ENCODE data around the gene KRT40. TPM values are rescaled to one million over a fixed set of nuclear protein-coding genes. Genes with fewer than 3 reads are reported as not detected.

KRT40 gene
- total RNA-seq, 1 experiment from 2014 or later: not detected

DNA sequence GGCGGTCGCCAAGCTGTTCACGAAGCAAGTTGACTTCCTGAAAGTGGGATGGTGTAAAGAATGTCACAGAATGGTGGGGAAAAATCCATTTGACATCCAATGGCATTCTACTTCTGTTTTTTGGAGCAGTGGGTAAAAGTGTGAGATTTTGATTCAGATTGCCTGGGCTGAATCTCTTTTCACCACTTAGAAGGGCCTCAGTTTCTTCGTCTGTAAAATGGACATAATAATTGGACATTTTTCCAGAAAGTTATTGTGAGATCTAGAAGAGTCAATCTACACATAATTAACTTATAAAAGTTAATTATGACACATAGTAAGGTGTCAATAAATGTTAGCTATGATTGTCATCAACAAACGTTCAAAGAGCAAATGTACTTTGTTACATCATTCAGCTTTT lies 3.0 kb downstream of the KRT40 start:
- CTCF ChIA-PET: no interaction called here
- TF ChIP-seq CTCF (IDR thresholded peaks at IDR 0.05): no peak
- TF ChIP-seq REST (IDR thresholded peaks at IDR 0.05; ENCODE audit: insufficient read depth in 1 of 2, low read depth in 2 of 2, low read length in 1 of 2): no peak
- TF ChIP-seq SIN3A (IDR thresholded peaks at IDR 0.05; ENCODE audit: borderline replicate concordance, insufficient read depth, low read depth, low read length): no peak
- TF ChIP-seq TCF7L2 (IDR thresholded peaks at IDR 0.05; ENCODE audit: low read depth, low read length): no peak
- TF ChIP-seq POLR2AphosphoS5 (IDR thresholded peaks at IDR 0.05; ENCODE audit: low read depth, low read length): no peak
- Histone ChIP-seq H3K4me1 (ENCODE audit: control insufficient read depth, insufficient read depth, low read length) (no peaks in the 10 kb centered on the region), H3K27ac (ENCODE audit: low read length) (no peak overlapping the region), H3K36me3 (ENCODE audit: control insufficient read depth, insufficient read depth, low read length) (no peaks in the 10 kb centered on the region), H3K9me3 (ENCODE audit: control insufficient read depth, insufficient read depth, low read depth, low read length) (no peaks in the 10 kb centered on the region), H3K27me3 (ENCODE audit: control insufficient read depth, insufficient read depth, low read length) (0 out of 2 replicates have a peak, but pooled peaks cover 4% of the 10 kb centered on the region), H3K4me3 (ENCODE audit: low read depth in 2 of 2, low read length in 2 of 2) (no peak overlapping the region)
- in situ Hi-C loops (cut with HindIII; ENCODE audit: low pct_unique_long_range_greater_than_20kb, low sequenced_read_pairs): no loop called here
- POLR2A ChIA-PET: no interaction called here
- no peak for DNase-seq (ENCODE audit: low read depth, low spot score)
- ATAC-seq: no peak
- BruUV-seq (replicated peaks): no TSS peak
- intact Hi-C loops (cut with micrococcal nuclease; ENCODE audit: unreplicated experiment): no loop called here

- H3K4me1 ChIP-seq (ENCODE audit: control insufficient read depth, insufficient read depth, low read length): no peaks in the 10 kb centered on the region
- CTCF ChIA-PET: no interaction called here
- H3K27me3 ChIP-seq (ENCODE audit: control insufficient read depth, insufficient read depth, low read length): 0 out of 2 replicates have a peak, but pooled peaks cover 3% of the 10 kb centered on the region
- BruUV-seq (replicated peaks): no TSS peak
- in situ Hi-C loops (cut with HindIII; ENCODE audit: low pct_unique_long_range_greater_than_20kb, low sequenced_read_pairs) (no loop called here), intact Hi-C loops (cut with micrococcal nuclease; ENCODE audit: unreplicated experiment) (no loop called here)
- no peak overlapping the region for H3K4me3 ChIP-seq (ENCODE audit: low read depth in 2 of 2, low read length in 2 of 2)
- ATAC-seq: no peak
- no peak for TF ChIP-seq TCF7L2 (IDR thresholded peaks at IDR 0.05; ENCODE audit: low read depth, low read length)
- TF ChIP-seq POLR2AphosphoS5 (IDR thresholded peaks at IDR 0.05; ENCODE audit: low read depth, low read length): no peak
- TF ChIP-seq CTCF (IDR thresholded peaks at IDR 0.05): no peak
- TF ChIP-seq SIN3A (IDR thresholded peaks at IDR 0.05; ENCODE audit: borderline replicate concordance, insufficient read depth, low read depth, low read length): no peak
- no peak for TF ChIP-seq REST (IDR thresholded peaks at IDR 0.05; ENCODE audit: insufficient read depth in 1 of 2, low read depth in 2 of 2, low read length in 1 of 2)
- no peaks in the 10 kb centered on the region for H3K36me3 ChIP-seq (ENCODE audit: control insufficient read depth, insufficient read depth, low read length)
- H3K9me3 ChIP-seq (ENCODE audit: control insufficient read depth, insufficient read depth, low read depth, low read length): no peaks in the 10 kb centered on the region
- no peak overlapping the region for H3K27ac ChIP-seq (ENCODE audit: low read length)
- no peak for DNase-seq (ENCODE audit: low read depth, low spot score)
- POLR2A ChIA-PET: interaction anchor here (0.7 kb wide), 1 partner anchor 18 kb away, joined by 4 read pairs; no protein-coding TSS in a partner anchor
Observed at GRCh38 chr17:40980596-40980995, 3.5 kb downstream of the KRT40 start.
